ENCODE measurements around the gene NSUN7.
A peak's percentile ranks its signal among the peaks of the same experiment; 100 is the strongest.

NSUN7 gene

DNA sequence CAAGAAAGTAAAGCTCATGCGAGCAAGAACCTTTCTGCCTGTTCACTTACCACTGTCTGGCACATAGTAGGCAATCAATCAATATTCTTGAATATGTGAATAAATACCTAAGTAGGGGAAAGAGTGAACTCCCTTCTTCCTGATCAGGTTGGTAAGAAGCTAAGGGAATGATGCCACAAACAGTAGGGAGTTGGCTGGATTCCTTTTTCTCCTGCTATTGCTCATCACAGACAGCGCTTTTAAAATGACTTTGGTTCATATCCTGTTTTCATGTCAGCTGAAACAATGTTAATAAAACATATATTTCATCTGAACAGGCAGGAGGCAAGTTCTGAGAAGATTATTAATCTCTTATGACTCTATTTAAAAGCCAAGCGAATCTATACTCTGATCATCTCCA, 99.2 kb downstream of the NSUN7 start:
- DNase-seq (ENCODE audit: low read depth): no peak

DNA sequence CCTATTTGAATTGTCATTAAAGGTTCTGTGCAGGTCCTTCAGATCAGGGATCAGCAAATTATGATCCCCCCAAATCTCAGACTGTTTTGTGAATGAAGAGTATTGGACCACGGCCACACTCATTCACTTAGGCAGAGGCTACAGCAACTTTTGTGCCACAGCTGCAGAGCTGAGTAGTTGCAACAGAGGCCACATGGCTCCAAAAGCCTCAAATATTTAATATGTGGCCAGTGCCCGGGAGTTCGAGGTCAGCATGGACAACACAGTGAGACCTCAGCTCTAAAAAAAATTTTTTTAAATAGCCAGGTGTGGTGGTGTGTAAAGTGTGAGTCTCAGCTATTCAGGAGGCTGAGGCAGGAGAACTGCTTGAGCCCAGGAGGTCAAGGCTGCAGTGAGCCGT, 100.7 kb downstream of the NSUN7 start:
- DNase-seq (ENCODE audit: low read depth): no peak

DNA sequence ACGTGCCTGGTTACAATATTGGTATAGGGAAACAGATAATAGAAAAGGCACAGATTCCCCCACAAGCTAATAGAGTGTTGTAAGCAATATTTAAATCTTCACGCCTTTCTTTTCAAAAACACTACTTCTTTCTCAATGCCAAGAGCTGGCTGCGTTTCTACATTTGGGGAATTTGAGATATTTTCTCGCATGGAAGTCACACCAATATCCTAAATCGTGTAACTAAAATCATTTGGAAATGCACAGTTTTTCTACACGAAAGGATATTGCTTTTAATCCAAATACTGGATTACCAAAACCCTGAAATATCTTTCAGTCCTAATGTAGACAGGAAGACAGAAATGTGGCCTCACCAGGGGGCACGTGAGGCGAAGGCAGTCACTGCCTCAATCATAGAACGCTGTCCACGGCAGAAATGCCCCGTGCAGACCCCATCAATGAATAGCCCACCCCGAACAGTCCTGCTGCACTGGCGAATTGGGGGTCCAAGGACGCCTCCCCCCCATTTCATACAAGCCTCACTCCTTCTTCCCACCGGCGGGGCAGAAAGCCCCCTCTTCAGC, 106.6 kb downstream of the NSUN7 start:
- DNase-seq (ENCODE audit: low read depth): no peak

DNA sequence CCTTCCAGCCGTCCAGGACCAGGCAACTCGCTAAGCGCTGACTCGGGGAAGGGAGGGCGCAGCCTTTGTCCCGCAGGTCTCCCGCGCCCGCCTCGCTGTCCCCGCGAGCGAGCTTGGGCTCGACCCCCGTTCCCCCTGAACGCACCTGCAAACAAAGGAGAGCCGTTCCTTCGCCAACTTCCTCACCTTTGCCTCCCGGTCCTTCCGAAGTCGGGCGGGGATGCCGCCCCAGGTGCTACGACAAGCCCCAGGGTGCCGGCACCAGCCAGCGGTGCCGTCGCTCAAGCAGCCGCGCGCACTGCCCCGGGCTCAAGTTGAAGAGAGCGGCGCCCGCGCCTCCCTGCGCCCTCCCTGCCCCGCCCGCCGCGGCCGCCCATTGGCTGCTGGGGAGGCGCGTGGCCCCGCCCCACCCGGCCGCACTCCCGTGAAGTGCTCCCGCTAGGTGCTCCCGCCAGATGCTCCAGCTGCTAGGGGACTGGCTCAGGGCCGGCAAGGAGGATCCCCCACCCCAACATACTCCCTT, 107.1 kb downstream of the NSUN7 start:
- peak; percentile 28 for DNase-seq (ENCODE audit: low read depth)

DNA sequence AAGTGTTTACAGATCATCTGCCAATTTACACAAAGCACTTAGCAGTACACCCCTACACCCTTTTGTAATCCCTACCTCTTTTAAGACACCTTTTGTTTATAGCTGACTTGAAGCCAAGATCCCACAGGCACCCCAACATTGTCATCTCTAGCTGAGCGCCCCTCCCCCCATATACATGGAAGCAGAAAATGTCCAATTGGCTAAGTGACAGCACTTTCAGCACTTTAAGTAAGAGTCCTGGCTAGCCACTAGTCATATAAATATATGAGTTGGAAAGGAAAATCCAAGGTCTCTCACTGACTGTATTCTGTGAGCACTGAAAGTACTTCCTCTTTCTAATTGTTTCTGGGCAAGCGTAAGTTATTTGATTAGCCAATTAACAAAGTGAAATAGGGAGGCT, 108.2 kb downstream of the NSUN7 start:
- DNase-seq (ENCODE audit: low read depth): no peak

DNA sequence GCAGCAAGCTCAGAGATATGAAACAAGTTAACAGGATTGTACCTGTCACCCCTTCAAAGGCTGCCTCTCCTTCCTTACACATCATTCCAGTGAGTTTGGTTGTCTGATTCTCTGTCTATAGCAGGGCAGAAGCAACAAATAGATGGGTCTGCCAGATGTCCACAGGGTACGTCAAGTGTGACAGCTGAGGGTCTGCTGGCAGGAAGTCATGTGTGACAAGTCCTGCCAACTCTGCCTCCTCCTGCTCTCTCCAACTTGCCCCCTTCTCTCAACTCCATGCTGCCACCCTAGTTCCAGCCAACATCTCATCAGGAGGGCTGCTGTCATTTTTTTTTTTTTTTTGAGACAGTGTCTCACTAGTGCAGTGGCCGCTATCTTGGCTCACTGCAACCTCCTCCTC, 109.2 kb downstream of the NSUN7 start:
- no peak for DNase-seq (ENCODE audit: low read depth)

All from activated T-cell treated with anti-CD3 and anti-CD28 coated beads for 1 hour (primary cell).